IMR-90 (cell line): ENCODE data around the gene PAFAH1B2.

ENCODE experiments used
- MAZ ChIP-seq: IDR thresholded peaks from 2 replicates; pipeline ENCODE4 v1.6.1; 2012; ENCODE audit warnings: low read depth, mild to moderate bottlenecking, low read length, improper control_type of control experiment, moderate library complexity, borderline replicate concordance
- POLR2A ChIP-seq: IDR thresholded peaks from 2 replicates; pipeline ENCODE4 v1.6.1; 2012; ENCODE audit warnings: mild to moderate bottlenecking, low read depth, low read length
- RCOR1 ChIP-seq: IDR thresholded peaks from 2 replicates; pipeline ENCODE4 v1.6.1; 2012; ENCODE audit warnings: mild to moderate bottlenecking, low read length, improper control_type of control experiment; ENCODE audit not compliant: insufficient replicate concordance
- RFX5 ChIP-seq: IDR thresholded peaks from 2 replicates; pipeline ENCODE4 v1.8.0; 2012; ENCODE audit warnings: low read depth, mild to moderate bottlenecking, low read length, moderate library complexity
- SMC3 ChIP-seq: fragments of 150-350 bp; IDR thresholded peaks from 2 replicates; pipeline ENCODE4 v1.6.1; 2016; ENCODE audit warnings: low read depth, mild to moderate bottlenecking, antibody characterized with exemption, low read length, moderate library complexity
- TF ChIP-seq, protein P1 (sequence below): conservative IDR thresholded peaks from 2 replicates; pipeline ENCODE4 v1.5.1; 2012; ENCODE audit warnings: mild to moderate bottlenecking, low read depth, low read length, improper control_type of control experiment
- TF ChIP-seq, protein P2 (sequence below): fragments of 150-350 bp; IDR thresholded peaks from 2 replicates; pipeline ENCODE4 v1.6.1; 2017; ENCODE audit warnings: mild to moderate bottlenecking, antibody characterized with exemption, low read length, low read depth

DNA sequence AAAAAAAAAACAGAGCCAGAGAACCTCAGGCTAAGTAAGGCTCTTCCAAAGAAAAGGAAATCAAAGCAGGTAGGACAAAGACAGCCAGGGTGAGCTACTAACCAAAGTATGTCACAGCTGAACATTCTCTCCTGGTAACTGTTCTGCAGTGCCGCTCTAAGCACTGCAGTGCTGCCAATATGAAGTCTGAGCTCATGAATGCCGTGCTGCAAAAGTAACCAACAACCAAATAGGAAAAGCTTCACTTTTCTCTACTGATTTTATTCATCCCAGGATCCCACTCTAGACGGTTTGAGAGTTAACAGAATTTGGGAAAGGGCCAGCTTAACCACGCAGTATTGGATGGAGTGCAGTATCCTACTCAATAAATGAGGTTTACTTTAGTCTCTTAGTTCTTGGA is 49.3 kb upstream of the PAFAH1B2 start:
- no peak for TF ChIP-seq POLR2A
- TF ChIP-seq SMC3: no peak
- TF ChIP-seq MAZ: no peak
- no peak for TF ChIP-seq RCOR1
- TF ChIP-seq, protein P1, sequence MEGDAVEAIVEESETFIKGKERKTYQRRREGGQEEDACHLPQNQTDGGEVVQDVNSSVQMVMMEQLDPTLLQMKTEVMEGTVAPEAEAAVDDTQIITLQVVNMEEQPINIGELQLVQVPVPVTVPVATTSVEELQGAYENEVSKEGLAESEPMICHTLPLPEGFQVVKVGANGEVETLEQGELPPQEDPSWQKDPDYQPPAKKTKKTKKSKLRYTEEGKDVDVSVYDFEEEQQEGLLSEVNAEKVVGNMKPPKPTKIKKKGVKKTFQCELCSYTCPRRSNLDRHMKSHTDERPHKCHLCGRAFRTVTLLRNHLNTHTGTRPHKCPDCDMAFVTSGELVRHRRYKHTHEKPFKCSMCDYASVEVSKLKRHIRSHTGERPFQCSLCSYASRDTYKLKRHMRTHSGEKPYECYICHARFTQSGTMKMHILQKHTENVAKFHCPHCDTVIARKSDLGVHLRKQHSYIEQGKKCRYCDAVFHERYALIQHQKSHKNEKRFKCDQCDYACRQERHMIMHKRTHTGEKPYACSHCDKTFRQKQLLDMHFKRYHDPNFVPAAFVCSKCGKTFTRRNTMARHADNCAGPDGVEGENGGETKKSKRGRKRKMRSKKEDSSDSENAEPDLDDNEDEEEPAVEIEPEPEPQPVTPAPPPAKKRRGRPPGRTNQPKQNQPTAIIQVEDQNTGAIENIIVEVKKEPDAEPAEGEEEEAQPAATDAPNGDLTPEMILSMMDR: no peak
- TF ChIP-seq, protein P2, sequence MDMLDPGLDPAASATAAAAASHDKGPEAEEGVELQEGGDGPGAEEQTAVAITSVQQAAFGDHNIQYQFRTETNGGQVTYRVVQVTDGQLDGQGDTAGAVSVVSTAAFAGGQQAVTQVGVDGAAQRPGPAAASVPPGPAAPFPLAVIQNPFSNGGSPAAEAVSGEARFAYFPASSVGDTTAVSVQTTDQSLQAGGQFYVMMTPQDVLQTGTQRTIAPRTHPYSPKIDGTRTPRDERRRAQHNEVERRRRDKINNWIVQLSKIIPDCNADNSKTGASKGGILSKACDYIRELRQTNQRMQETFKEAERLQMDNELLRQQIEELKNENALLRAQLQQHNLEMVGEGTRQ: no peak
- TF ChIP-seq RFX5: no peak
